Glutamatergic neuron (in vitro differentiated cells): ENCODE measurements around the gene CHRNB1. TPM values are rescaled to one million over a fixed set of nuclear protein-coding genes. Genes with fewer than 3 reads are reported as not detected.

ENCODE experiments used
- DNase-seq: peaks from one replicate; pipeline ENCODE4 v3.0.0; 2022
- H3K27ac Mint-ChIP-seq: one replicate; pipeline ENCODE4 v1.8.0; 2020; ENCODE audit warnings: mild to moderate bottlenecking, mixed read lengths, inconsistent platforms; ENCODE audit not compliant: unreplicated experiment
- H3K27me3 Mint-ChIP-seq: one replicate; pipeline ENCODE4 v1.8.0; 2020; ENCODE audit warnings: mild to moderate bottlenecking, moderate library complexity, mixed read lengths, inconsistent platforms; ENCODE audit not compliant: unreplicated experiment
- H3K36me3 Mint-ChIP-seq: one replicate; pipeline ENCODE4 v1.8.0; 2020; ENCODE audit warnings: mild to moderate bottlenecking, mixed read lengths, inconsistent platforms; ENCODE audit not compliant: unreplicated experiment
- H3K4me1 Mint-ChIP-seq: one replicate; pipeline ENCODE4 v1.8.0; 2020; ENCODE audit warnings: mild to moderate bottlenecking, low read depth, mixed read lengths, inconsistent platforms; ENCODE audit not compliant: unreplicated experiment
- H3K4me3 Mint-ChIP-seq: one replicate; pipeline ENCODE4 v1.8.0; 2020; ENCODE audit warnings: mild to moderate bottlenecking, mixed read lengths, inconsistent platforms; ENCODE audit not compliant: unreplicated experiment
- H3K9me3 Mint-ChIP-seq: one replicate; pipeline ENCODE4 v1.8.0; 2020; ENCODE audit warnings: mild to moderate bottlenecking, moderate library complexity, mixed read lengths, inconsistent platforms; ENCODE audit not compliant: unreplicated experiment
- CTCF ChIP-seq: fragments of 200-600 bp; sonication (generic); IDR thresholded peaks from one replicate; pipeline ENCODE4 v1.5.0; 2021; ENCODE audit not compliant: partially characterized antibody, unreplicated experiment
- total RNA-seq: library from RNA; stranded (reverse); fragmentation: NEBNext Ultra II Directional; extraction: Animal tissue kit (Norgen Biotek cat#: 25700); gene quantifications from one replicate; pipeline ENCODE4 v1.2.1, GENCODE V29; 2021; ENCODE audit not compliant: unreplicated experiment

The CHRNB1 gene
- total RNA-seq, 1 donor from 2014 or later = 16.4 TPM

- no peak for TF ChIP-seq CTCF
- Mint-ChIP-seq H3K4me1 (no peaks in the 10 kb centered on the region), H3K27me3 (no peaks in the 10 kb centered on the region), H3K4me3 (no peak overlapping the region), H3K27ac (no peak overlapping the region), H3K9me3 (peaks cover 2% of the 10 kb centered on the region), H3K36me3 (peaks cover 11% of the 10 kb centered on the region)
- peak; percentile 39 for DNase-seq
Measured at GRCh38 chr17:7502987-7503386, 58.1 kb downstream of the CHRNB1 start.

GRCh38 chr17:7503521-7503920, 58.7 kb downstream of the CHRNB1 start:
- Mint-ChIP-seq H3K9me3 (peaks cover 4% of the 10 kb centered on the region), H3K27me3 (no peaks in the 10 kb centered on the region), H3K4me3 (no peak overlapping the region), H3K4me1 (no peaks in the 10 kb centered on the region), H3K27ac (no peak overlapping the region), H3K36me3 (peaks cover 11% of the 10 kb centered on the region)
- no peak for TF ChIP-seq CTCF
- no peak for DNase-seq

Other genes starting within 250 kb of the CHRNB1 start
- gene DLG4, start 225.2 kb upstream of the CHRNB1 start, total RNA-seq = 157 TPM
- gene ACADVL, start 225.1 kb upstream of the CHRNB1 start, total RNA-seq = 375 TPM
- gene DVL2, start 210.5 kb upstream of the CHRNB1 start, total RNA-seq = 79.1 TPM
- 72.3 TPM for gene PHF23, start 205.6 kb upstream of the CHRNB1 start, total RNA-seq
- 908 TPM for gene GABARAP, start 202.6 kb upstream of the CHRNB1 start, total RNA-seq
- gene CTDNEP1, start 193.3 kb upstream of the CHRNB1 start, total RNA-seq = 185 TPM
- gene ELP5, start 192.8 kb upstream of the CHRNB1 start, total RNA-seq = 34.1 TPM
- 0.44 TPM for gene CLDN7, start 182.6 kb upstream of the CHRNB1 start, total RNA-seq
- gene SLC2A4, start 163.3 kb upstream of the CHRNB1 start, total RNA-seq = 0.42 TPM
- 1.3 TPM for gene YBX2, start 150.4 kb upstream of the CHRNB1 start, total RNA-seq
- 347 TPM for gene EIF5A, start 137.4 kb upstream of the CHRNB1 start, total RNA-seq
- gene GPS2, start 129.7 kb upstream of the CHRNB1 start, total RNA-seq = 98.3 TPM
- 97.6 TPM for gene NEURL4, start 115.7 kb upstream of the CHRNB1 start, total RNA-seq
- not detected for gene ACAP1, start 108.5 kb upstream of the CHRNB1 start, total RNA-seq
- 2.2 TPM for gene KCTD11, start 92.9 kb upstream of the CHRNB1 start, total RNA-seq
- not detected for gene TMEM95, start 89.9 kb upstream of the CHRNB1 start, total RNA-seq
- 0.34 TPM for gene TNK1, start 64.0 kb upstream of the CHRNB1 start, total RNA-seq
- 78.1 TPM for gene PLSCR3, start 50.5 kb upstream of the CHRNB1 start, total RNA-seq
- 51.6 TPM for gene TMEM256, start 41.0 kb upstream of the CHRNB1 start, total RNA-seq
- gene NLGN2, start 37.2 kb upstream of the CHRNB1 start, total RNA-seq = 90.8 TPM
- gene SPEM1, start 24.7 kb upstream of the CHRNB1 start, total RNA-seq = not detected
- gene SPEM2, start 19.4 kb upstream of the CHRNB1 start, total RNA-seq = not detected
- not detected for gene SPEM3, start 16.2 kb upstream of the CHRNB1 start, total RNA-seq
- 0.42 TPM for gene TMEM102, start 9.6 kb upstream of the CHRNB1 start, total RNA-seq
- gene FGF11, start 5.5 kb upstream of the CHRNB1 start, total RNA-seq = 4.8 TPM
- 25.1 TPM for gene ZBTB4, start 34.6 kb downstream of the CHRNB1 start, total RNA-seq
- 0.34 TPM for gene SLC35G6, start 36.4 kb downstream of the CHRNB1 start, total RNA-seq
- gene POLR2A, start 39.3 kb downstream of the CHRNB1 start, total RNA-seq = 200 TPM
- gene TNFSF12, start 104.0 kb downstream of the CHRNB1 start, total RNA-seq = 0.83 TPM
- gene TNFSF13, start 113.7 kb downstream of the CHRNB1 start, total RNA-seq = not detected
- 66.4 TPM for gene SENP3, start 116.9 kb downstream of the CHRNB1 start, total RNA-seq
- not detected for gene CD68, start 134.6 kb downstream of the CHRNB1 start, total RNA-seq
- gene MPDU1, start 138.8 kb downstream of the CHRNB1 start, total RNA-seq = 60.2 TPM
- 1.7 TPM for gene SOX15, start 145.0 kb downstream of the CHRNB1 start, total RNA-seq
- gene FXR2, start 169.8 kb downstream of the CHRNB1 start, total RNA-seq = 108 TPM
- 97.3 TPM for gene SAT2, start 182.8 kb downstream of the CHRNB1 start, total RNA-seq
- gene SHBG, start 185.1 kb downstream of the CHRNB1 start, total RNA-seq = not detected
- gene ATP1B2, start 205.9 kb downstream of the CHRNB1 start, total RNA-seq = 11.3 TPM
- gene TP53, start 242.4 kb downstream of the CHRNB1 start, total RNA-seq = 38.2 TPM
- gene WRAP53, start 243.4 kb downstream of the CHRNB1 start, total RNA-seq = 19.5 TPM